ENCODE measurements around the gene PHACTR1.

GRCh38 chr6:13075141-13075845 is 358.7 kb downstream of the PHACTR1 start:
- TF ChIP-seq, protein P1, sequence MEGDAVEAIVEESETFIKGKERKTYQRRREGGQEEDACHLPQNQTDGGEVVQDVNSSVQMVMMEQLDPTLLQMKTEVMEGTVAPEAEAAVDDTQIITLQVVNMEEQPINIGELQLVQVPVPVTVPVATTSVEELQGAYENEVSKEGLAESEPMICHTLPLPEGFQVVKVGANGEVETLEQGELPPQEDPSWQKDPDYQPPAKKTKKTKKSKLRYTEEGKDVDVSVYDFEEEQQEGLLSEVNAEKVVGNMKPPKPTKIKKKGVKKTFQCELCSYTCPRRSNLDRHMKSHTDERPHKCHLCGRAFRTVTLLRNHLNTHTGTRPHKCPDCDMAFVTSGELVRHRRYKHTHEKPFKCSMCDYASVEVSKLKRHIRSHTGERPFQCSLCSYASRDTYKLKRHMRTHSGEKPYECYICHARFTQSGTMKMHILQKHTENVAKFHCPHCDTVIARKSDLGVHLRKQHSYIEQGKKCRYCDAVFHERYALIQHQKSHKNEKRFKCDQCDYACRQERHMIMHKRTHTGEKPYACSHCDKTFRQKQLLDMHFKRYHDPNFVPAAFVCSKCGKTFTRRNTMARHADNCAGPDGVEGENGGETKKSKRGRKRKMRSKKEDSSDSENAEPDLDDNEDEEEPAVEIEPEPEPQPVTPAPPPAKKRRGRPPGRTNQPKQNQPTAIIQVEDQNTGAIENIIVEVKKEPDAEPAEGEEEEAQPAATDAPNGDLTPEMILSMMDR (IDR thresholded peaks at IDR 0.05): no peak
- TF ChIP-seq POLR2AphosphoS5 (IDR thresholded peaks at IDR 0.05) (no peak), POLR2A (IDR thresholded peaks at IDR 0.05) (no peak), EP300 (IDR thresholded peaks at IDR 0.05) (no peak)
